H9 (cell line): ENCODE data around the gene CCDC34. TPM values are rescaled to one million over a fixed set of nuclear protein-coding genes. Genes with fewer than 3 reads are reported as not detected.

ENCODE experiments used
- DNase-seq: peaks from one replicate; pipeline ENCODE4 v3.0.0-alpha.2; 2017
- H2AFZ ChIP-seq: one replicate; pipeline ENCODE4 v1.6.1; 2013; ENCODE audit warnings: mild to moderate bottlenecking, low read length, control low read depth, moderate library complexity
- H2AK5ac ChIP-seq: 2 replicates; pipeline ENCODE4 v1.6.1; 2013; ENCODE audit warnings: low read length, control low read depth, mixed read lengths; ENCODE audit not compliant: insufficient read length
- H2BK120ac ChIP-seq: one replicate; pipeline ENCODE4 v1.6.1; 2013; ENCODE audit warnings: low read depth, mild to moderate bottlenecking, low read length, control low read depth, inconsistent platforms; ENCODE audit not compliant: poor library complexity, severe bottlenecking
- H2BK12ac ChIP-seq: 2 replicates; pipeline ENCODE4 v1.6.1; 2013; ENCODE audit warnings: low read length, control low read depth, mixed read lengths, low read depth; ENCODE audit not compliant: insufficient read length
- H2BK15ac ChIP-seq: 2 replicates; pipeline ENCODE4 v1.6.1; 2013; ENCODE audit warnings: low read depth, low read length, control low read depth
- H2BK20ac ChIP-seq: one replicate; pipeline ENCODE4 v1.6.1; 2013; ENCODE audit warnings: low read depth, mild to moderate bottlenecking, low read length, control low read depth, inconsistent platforms; ENCODE audit not compliant: poor library complexity, severe bottlenecking
- H2BK5ac ChIP-seq: 2 replicates; pipeline ENCODE4 v1.6.1; 2013; ENCODE audit warnings: low read length, control low read depth, mixed read lengths; ENCODE audit not compliant: insufficient read length
- H3K14ac ChIP-seq: 2 replicates; pipeline ENCODE4 v1.6.1; 2013; ENCODE audit warnings: low read length, control low read depth; ENCODE audit not compliant: insufficient read depth
- H3K18ac ChIP-seq: 2 replicates; pipeline ENCODE4 v1.6.1; 2013; ENCODE audit warnings: low read depth, mild to moderate bottlenecking, mixed read lengths, low read length, control low read depth; ENCODE audit not compliant: insufficient read length
- H3K23ac ChIP-seq: 2 replicates; pipeline ENCODE4 v1.6.1; 2013; ENCODE audit warnings: low read length, control low read depth, mixed read lengths, low read depth; ENCODE audit not compliant: insufficient read length
- H3K23me2 ChIP-seq: 2 replicates; pipeline ENCODE4 v1.6.1; 2013; ENCODE audit warnings: low read depth, mild to moderate bottlenecking, mixed read lengths, low read length, control low read depth; ENCODE audit not compliant: insufficient read length, poor library complexity, severe bottlenecking
- H3K27ac ChIP-seq: 2 replicates; pipeline ENCODE4 v1.5.1; 2013; ENCODE audit warnings: low read length, control low read depth, mixed read lengths, low read depth; ENCODE audit not compliant: insufficient read length
- H3K27me3 ChIP-seq: 2 replicates; pipeline ENCODE4 v1.6.1; 2013; ENCODE audit warnings: low read length, control low read depth, inconsistent platforms; ENCODE audit not compliant: insufficient read depth
- H3K4ac ChIP-seq: 2 replicates; pipeline ENCODE4 v1.6.1; 2013; ENCODE audit warnings: low read depth, mild to moderate bottlenecking, control low read depth, inconsistent platforms, low read length, moderate library complexity
- H3K4me1 ChIP-seq: 2 replicates; pipeline ENCODE4 v1.6.1; 2013; ENCODE audit warnings: low read length, control low read depth, inconsistent platforms; ENCODE audit not compliant: insufficient read depth
- H3K4me2 ChIP-seq: 2 replicates; pipeline ENCODE4 v1.6.1; 2013; ENCODE audit warnings: low read length, control low read depth, mixed read lengths; ENCODE audit not compliant: insufficient read length, insufficient read depth
- H3K56ac ChIP-seq: 2 replicates; pipeline ENCODE4 v1.6.1; 2013; ENCODE audit warnings: low read depth, mild to moderate bottlenecking, mixed read lengths, low read length, control low read depth; ENCODE audit not compliant: insufficient read length
- H3K79me1 ChIP-seq: 2 replicates; pipeline ENCODE4 v1.6.1; 2013; ENCODE audit warnings: low read depth, mild to moderate bottlenecking, moderate library complexity, low read length, control low read depth, inconsistent platforms; ENCODE audit not compliant: insufficient read depth, poor library complexity, severe bottlenecking
- H3K79me2 ChIP-seq: 2 replicates; pipeline ENCODE4 v1.6.1; 2013; ENCODE audit warnings: low read length, control low read depth, inconsistent platforms; ENCODE audit not compliant: insufficient read depth
- H3K9ac ChIP-seq: 2 replicates; pipeline ENCODE4 v1.6.1; 2013; ENCODE audit warnings: low read length, control low read depth, mixed read lengths; ENCODE audit not compliant: insufficient read length; ENCODE audit errors: extremely low read depth
- H3K9me3 ChIP-seq: one replicate; pipeline ENCODE4 v1.6.1; 2013; ENCODE audit warnings: low read depth, low read length, inconsistent platforms; ENCODE audit not compliant: control insufficient read depth
- H3T11ph ChIP-seq: one replicate; pipeline ENCODE4 v1.6.1; 2013; ENCODE audit warnings: mild to moderate bottlenecking, low read length, control low read depth, inconsistent platforms
- H4K20me1 ChIP-seq: one replicate; pipeline ENCODE4 v1.6.1; 2013; ENCODE audit not compliant: control insufficient read depth, insufficient read length, insufficient read depth
- H4K5ac ChIP-seq: 2 replicates; pipeline ENCODE4 v1.6.1; 2013; ENCODE audit warnings: low read depth, mild to moderate bottlenecking, mixed read lengths, low read length, control low read depth; ENCODE audit not compliant: insufficient read length
- H4K8ac ChIP-seq: replicated peaks from 2 replicates; pipeline ENCODE4 v1.6.1; 2013; ENCODE audit warnings: low read length, control low read depth, mixed read lengths, low read depth; ENCODE audit not compliant: insufficient read length
- H4K91ac ChIP-seq: 2 replicates; pipeline ENCODE4 v1.6.1; 2013; ENCODE audit warnings: low read depth, mild to moderate bottlenecking, moderate library complexity, mixed read lengths, low read length, control low read depth; ENCODE audit not compliant: insufficient read length
- H3K27ac Mint-ChIP-seq, 3 experiments: 2 replicates in 2 of 3; 3 replicates in 1 of 3; pipeline ENCODE4 v1.8.0; 2020 to 2021; ENCODE audit warnings: mixed read lengths in 3 of 3, mild to moderate bottlenecking in 1 of 3, moderate library complexity in 1 of 3
- H3K27me3 Mint-ChIP-seq: 2 replicates; pipeline ENCODE4 v1.8.0; 2021; ENCODE audit warnings: low read depth, mild to moderate bottlenecking, moderate library complexity, mixed read lengths
- H3K36me3 Mint-ChIP-seq, 3 experiments: 2 replicates in 2 of 3; 3 replicates in 1 of 3; pipeline ENCODE4 v1.8.0; 2020 to 2021; ENCODE audit warnings: low read depth in 3 of 3, mixed read lengths in 3 of 3; ENCODE audit not compliant: insufficient read depth in 1 of 3
- H3K4me1 Mint-ChIP-seq, 2 experiments: 2 replicates each; pipeline ENCODE4 v1.8.0; 2020; ENCODE audit warnings: mixed read lengths in 2 of 2
- H3K4me3 Mint-ChIP-seq, 2 experiments: 2 replicates in 1 of 2; 3 replicates in 1 of 2; pipeline ENCODE4 v1.8.0; 2020 to 2021; ENCODE audit warnings: mild to moderate bottlenecking in 2 of 2, mixed read lengths in 2 of 2, moderate library complexity in 1 of 2
- H3K9me3 Mint-ChIP-seq, 2 experiments: 2 replicates in 1 of 2; 3 replicates in 1 of 2; pipeline ENCODE4 v1.8.0; 2020; ENCODE audit warnings: mild to moderate bottlenecking in 2 of 2, mixed read lengths in 2 of 2, moderate library complexity in 1 of 2
- CTCF ChIP-seq: fragments of 200-600 bp; sonication (generic); conservative IDR thresholded peaks from 3 replicates; pipeline ENCODE4 v1.8.0; 2021; ENCODE audit warnings: antibody characterized with exemption, mild to moderate bottlenecking
- WGBS: extraction: QIAGEN DNeasy Blood & Tissue Kit; methylation state at CpG from one replicate; pipeline ENCODE4 v1.1.7; 2013; ENCODE audit warnings: missing lambda C conversion rate, low lambda C conversion rate, mixed read lengths; ENCODE audit not compliant: insufficient read length; ENCODE audit errors: extremely low coverage; 5-methylcytosine and 5-hydroxymethylcytosine counted together
- total RNA-seq: library from RNA; stranded (reverse); gene quantifications from 2 replicates; pipeline ENCODE4 v1.2.1, GENCODE V29; 2021

The CCDC34 gene
- total RNA-seq, 1 experiment from 2014 or later, result 25.2 TPM

- H2BK15ac ChIP-seq, result no peak overlapping the region
- H3K14ac ChIP-seq, result no peak overlapping the region
- H2BK12ac ChIP-seq, result no peak overlapping the region
- H3K4me2 ChIP-seq, result no peak overlapping the region
- H3K23ac ChIP-seq, result no peak overlapping the region
- H2AK5ac ChIP-seq, result no peak overlapping the region
- peaks cover 21 to 26% of the 10 kb centered on the region in 2 experiments for H3K9me3 Mint-ChIP-seq
- no peaks in the 10 kb centered on the region for H4K20me1 ChIP-seq
- no peak overlapping the region for H2BK5ac ChIP-seq
- no peak overlapping the region for H3K27ac Mint-ChIP-seq
- no peak overlapping the region for H3K18ac ChIP-seq
- no peak overlapping the region for H3K27ac ChIP-seq
- H3K4ac ChIP-seq, result no peak overlapping the region
- no peak for DNase-seq
- no peak overlapping the region for H2BK20ac ChIP-seq
- H3K79me1 ChIP-seq, result no peaks in the 10 kb centered on the region
- H3K4me1 Mint-ChIP-seq, result peaks cover 12 to 14% of the 10 kb centered on the region in 2 experiments
- no peak overlapping the region for H3T11ph ChIP-seq
- H3K9ac ChIP-seq, result no peak overlapping the region
- H3K9me3 ChIP-seq, result peaks cover 11% of the 10 kb centered on the region
- peaks cover 14 to 36% (median 18%) of the 10 kb centered on the region in 3 experiments for H3K36me3 Mint-ChIP-seq
- H3K4me3 Mint-ChIP-seq, result no peak overlapping the region
- H3K79me2 ChIP-seq, result no peaks in the 10 kb centered on the region
- no peak overlapping the region for H4K5ac ChIP-seq
- no peak overlapping the region for H2BK120ac ChIP-seq
- H3K27me3 ChIP-seq, result no peaks in the 10 kb centered on the region
- no peak overlapping the region for H2AFZ ChIP-seq
- H4K8ac ChIP-seq, result no peak overlapping the region
- H4K91ac ChIP-seq, result no peak overlapping the region
- no peak for TF ChIP-seq CTCF
- no peak overlapping the region for H3K56ac ChIP-seq
- no peaks in the 10 kb centered on the region; the same call in 1 of the 2 replicates for H3K27me3 Mint-ChIP-seq
- no peaks in the 10 kb centered on the region for H3K4me1 ChIP-seq
- no peaks in the 10 kb centered on the region for H3K23me2 ChIP-seq
- no CpG with 5 or more reads among the region's 2 CpGs for WGBS
Observed at GRCh38 chr11:27319072-27319471, 43.9 kb downstream of the CCDC34 start.
